ENCODE data around the gene EDN2.

DNA sequence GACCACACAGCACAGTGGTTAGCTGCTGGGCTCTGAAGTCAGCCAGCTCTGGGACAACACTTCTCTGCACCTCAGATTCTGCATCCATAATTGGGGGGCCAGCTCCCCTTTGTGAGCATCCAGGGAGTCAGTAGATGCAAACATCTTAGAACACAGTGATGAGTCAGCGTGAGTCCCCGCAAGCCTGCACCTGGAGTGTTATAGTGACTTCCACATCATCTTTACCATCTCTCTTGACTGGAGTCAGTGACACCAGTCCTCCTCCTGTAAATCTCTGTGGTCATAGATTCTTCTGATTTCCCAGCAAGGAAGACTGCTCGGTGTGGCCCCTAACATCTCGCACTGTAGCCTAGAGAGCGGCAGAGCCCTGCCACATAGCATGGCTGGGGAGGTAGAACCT is 13.9 kb upstream of the EDN2 start:
- TF ChIP-seq POLR2AphosphoS5 (IDR thresholded peaks at IDR 0.05; ENCODE audit: insufficient read depth in 1 of 2, low read depth in 1 of 2) (no peak), CTCF (IDR thresholded peaks at IDR 0.05) (no peak)
